Measurements from ENCODE around the gene FES.

- TF ChIP-seq CTCF (conservative IDR thresholded peaks at IDR 0.05 in 1 of 2, IDR thresholded peaks at IDR 0.05 in 1 of 2; ENCODE audit: low read depth in 1 of 2, low read length in 2 of 2) (no peak), EZH2 (IDR thresholded peaks at IDR 0.05; ENCODE audit: low read length, missing control alignments) (no peak)
These were observed 46.2 kb upstream of the FES start for GRCh38 chr15:90838139-90838538.
